Brain microvascular endothelial cell (primary cell): ENCODE data around the gene SLC25A41.

Source experiments
- DNase-seq: peaks from one replicate; pipeline ENCODE4 v3.0.0-alpha.2; 2020
- H3K27ac ChIP-seq: fragments of 250-450 bp; sonication (Bioruptor Pico); 2 replicates; pipeline ENCODE4 v1.5.1; 2020; ENCODE audit warnings: mild to moderate bottlenecking, moderate library complexity
- H3K27me3 ChIP-seq: fragments of 250-450 bp; sonication (Bioruptor Pico); replicated peaks from 2 replicates; pipeline ENCODE4 v1.5.1; 2020; ENCODE audit warnings: mild to moderate bottlenecking
- H3K36me3 ChIP-seq: fragments of 250-450 bp; sonication (Bioruptor Pico); replicated peaks from 2 replicates; pipeline ENCODE4 v1.5.1; 2020; ENCODE audit warnings: mild to moderate bottlenecking
- H3K4me3 ChIP-seq: 2 replicates; pipeline ENCODE4 v1.5.1; 2011; ENCODE audit warnings: low read depth, mild to moderate bottlenecking, control low read depth, low read length, moderate library complexity
- CTCF ChIP-seq: IDR thresholded peaks from 2 replicates; pipeline ENCODE4 v1.5.1; 2011; ENCODE audit warnings: low read depth, mild to moderate bottlenecking, moderate library complexity, low read length, control low read depth, inconsistent platforms; ENCODE audit errors: missing control alignments
- in situ Hi-C: cut with HindIII; loops from 2 replicates; pipeline ENCODE4 v1.10.0; 2017; ENCODE audit warnings: low sequenced_read_pairs, low pct_ligation_motif_present

The SLC25A41 gene

GRCh38 chr19:6473647-6474046 is 40.1 kb upstream of the SLC25A41 start:
- Histone ChIP-seq H3K27ac (no peak overlapping the region), H3K27me3 (no peaks in the 10 kb centered on the region), H3K36me3 (no peaks in the 10 kb centered on the region), H3K4me3 (no peak overlapping the region)
- in situ Hi-C loops, result no loop called here
- TF ChIP-seq CTCF, result no peak
- no peak for DNase-seq

GRCh38 chr19:6472713-6473112 is 39.1 kb upstream of the SLC25A41 start:
- H3K36me3 ChIP-seq, result no peaks in the 10 kb centered on the region
- no peak overlapping the region for H3K27ac ChIP-seq
- in situ Hi-C loops, result no loop called here
- H3K27me3 ChIP-seq, result no peaks in the 10 kb centered on the region
- no peak for DNase-seq
- TF ChIP-seq CTCF, result no peak
- no peak overlapping the region for H3K4me3 ChIP-seq

DNA sequence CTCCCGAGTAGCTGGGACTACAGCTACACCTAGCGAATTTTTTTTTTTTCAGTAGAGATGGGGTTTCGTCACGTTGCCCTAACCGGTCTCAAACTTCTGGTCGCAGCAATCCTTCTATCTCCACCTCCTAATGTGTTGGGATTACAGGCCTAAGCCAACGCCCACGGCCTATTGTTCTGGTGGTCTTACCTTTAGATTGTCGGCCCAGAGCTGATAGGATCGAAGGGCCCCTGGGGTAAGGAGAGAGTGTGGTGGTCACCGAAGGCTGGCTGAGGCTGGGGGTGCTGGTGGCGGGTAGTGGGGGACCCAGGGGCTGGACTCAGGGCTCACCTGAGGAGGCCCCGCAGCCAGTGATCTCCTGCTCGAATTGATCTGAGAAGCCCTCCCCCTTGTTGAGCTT is 37.5 kb upstream of the SLC25A41 start:
- Histone ChIP-seq H3K27me3 (no peaks in the 10 kb centered on the region), H3K27ac (no peak overlapping the region), H3K36me3 (no peaks in the 10 kb centered on the region), H3K4me3 (no peak overlapping the region)
- in situ Hi-C loops, result no loop called here
- no peak for DNase-seq
- TF ChIP-seq CTCF, result no peak

- no peak for TF ChIP-seq CTCF
- in situ Hi-C loops, result no loop called here
- no peak overlapping the region for H3K27ac ChIP-seq
- no peak overlapping the region for H3K4me3 ChIP-seq
- peaks cover 4% of the 10 kb centered on the region for H3K27me3 ChIP-seq
- no peaks in the 10 kb centered on the region for H3K36me3 ChIP-seq
- DNase-seq, result no peak
These were observed 36.6 kb upstream of the SLC25A41 start for GRCh38 chr19:6470173-6470572.

DNA sequence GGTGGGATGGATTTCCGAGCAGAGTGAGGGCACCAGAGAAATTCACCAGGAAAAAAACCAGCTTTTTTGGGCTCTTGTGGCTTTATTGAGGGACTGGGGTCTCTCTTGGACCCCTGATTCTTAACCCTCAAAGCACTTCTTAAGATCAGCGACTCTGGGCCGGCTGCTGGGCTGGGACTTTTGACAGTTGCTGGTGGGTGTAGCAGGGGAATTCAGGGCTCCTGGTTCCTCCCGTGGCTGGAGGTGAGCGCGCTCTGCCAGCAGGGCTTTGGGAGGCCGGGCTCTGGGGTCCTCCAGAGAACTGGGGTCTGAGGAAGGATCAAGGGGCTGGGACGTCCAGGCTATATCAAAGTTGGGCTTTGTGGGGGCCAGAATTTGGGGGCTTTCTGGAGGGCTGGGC is 33.8 kb upstream of the SLC25A41 start:
- Histone ChIP-seq H3K27me3 (peaks cover 18% of the 10 kb centered on the region), H3K27ac (no peak overlapping the region), H3K36me3 (no peaks in the 10 kb centered on the region), H3K4me3 (no peak overlapping the region)
- in situ Hi-C loops, result no loop called here
- no peak for DNase-seq
- no peak for TF ChIP-seq CTCF

GRCh38 chr19:6466526-6467248 is 33.1 kb upstream of the SLC25A41 start:
- no peak for TF ChIP-seq CTCF
- no peak for DNase-seq
- Histone ChIP-seq H3K36me3 (no peaks in the 10 kb centered on the region), H3K4me3 (no peak overlapping the region), H3K27me3 (peaks cover 18% of the 10 kb centered on the region), H3K27ac (no peak overlapping the region)
- in situ Hi-C loops, result no loop called here
